ENCODE results near the gene NPRL2. TPM values are rescaled to one million over a fixed set of nuclear protein-coding genes. Genes with fewer than 3 reads are reported as not detected.

Gene NPRL2
- total and polyA plus RNA-seq, 9 of the 15 experiments (the other 6 are each of a cell fraction or from before 2014, with no cell fraction given) = 17.4 to 40.4 (median 24.4) TPM

- BruUV-seq (replicated peaks) = no TSS peak
- WGBS (ENCODE audit: insufficient coverage, low coverage, missing lambda C conversion rate) = 5% methylated on average over 5 of the region's 7 CpGs
- POLR2A ChIA-PET = interaction anchor here (0.6 kb wide), 1 partner anchor 214 kb away, joined by 3 read pairs; no protein-coding TSS in a partner anchor
- no peaks in the 10 kb centered on the region for H3K79me2 ChIP-seq (ENCODE audit: control insufficient read depth, insufficient read depth, low read length)
- peak in 2 of 4 experiments; percentile 41 for DNase-seq (ENCODE audit: extremely low read depth in 1 of 4, low spot score in 3 of 4)
- H3K9me1 ChIP-seq (ENCODE audit: control insufficient read depth, insufficient read depth, low read length) = no peaks in the 10 kb centered on the region
- H3K4me1 ChIP-seq (replicated peaks in 1 of 2; ENCODE audit: control insufficient read depth in 2 of 2, insufficient read depth in 2 of 2, low read length in 2 of 2) = peaks cover 12 to 38% of the 10 kb centered on the region in 2 experiments; a peak in 4 of 5 replicates
- H4K20me1 ChIP-seq (replicated peaks; ENCODE audit: control insufficient read depth, insufficient read depth, low read length) = no peaks in the 10 kb centered on the region
- no peak overlapping the region for H3K27ac ChIP-seq (ENCODE audit: extremely low read depth, low read depth, low read length)
- FAIRE-seq = no peak
- intact Hi-C loops (cut with micrococcal nuclease) (no loop called here), in situ Hi-C loops (cut with MboI) (no loop called here)
- H2AFZ ChIP-seq (ENCODE audit: low read depth, low read length) = no peak overlapping the region
- peaks cover 0 to 9% of the 10 kb centered on the region in 2 experiments; a peak in 1 of 5 replicates for H3K27me3 ChIP-seq (ENCODE audit: control insufficient read depth in 2 of 2, insufficient read depth in 2 of 2, low read length in 2 of 2)
- H3K36me3 ChIP-seq (ENCODE audit: control insufficient read depth, insufficient read depth, low read length) = no peaks in the 10 kb centered on the region
- peak; percentile 52; the same call in 2 of the 3 replicates for ATAC-seq
- TF ChIP-seq ZBED1 (IDR thresholded peaks at IDR 0.05) (no peak), NR2F6 (CRISPR knock-in tag; IDR thresholded peaks at IDR 0.05) (no peak), MECOM (CRISPR knock-in tag; IDR thresholded peaks at IDR 0.05) (no peak), EP300 (IDR thresholded peaks at IDR 0.05; ENCODE audit: low read length) (no peak)
- TF ChIP-seq, protein P1, sequence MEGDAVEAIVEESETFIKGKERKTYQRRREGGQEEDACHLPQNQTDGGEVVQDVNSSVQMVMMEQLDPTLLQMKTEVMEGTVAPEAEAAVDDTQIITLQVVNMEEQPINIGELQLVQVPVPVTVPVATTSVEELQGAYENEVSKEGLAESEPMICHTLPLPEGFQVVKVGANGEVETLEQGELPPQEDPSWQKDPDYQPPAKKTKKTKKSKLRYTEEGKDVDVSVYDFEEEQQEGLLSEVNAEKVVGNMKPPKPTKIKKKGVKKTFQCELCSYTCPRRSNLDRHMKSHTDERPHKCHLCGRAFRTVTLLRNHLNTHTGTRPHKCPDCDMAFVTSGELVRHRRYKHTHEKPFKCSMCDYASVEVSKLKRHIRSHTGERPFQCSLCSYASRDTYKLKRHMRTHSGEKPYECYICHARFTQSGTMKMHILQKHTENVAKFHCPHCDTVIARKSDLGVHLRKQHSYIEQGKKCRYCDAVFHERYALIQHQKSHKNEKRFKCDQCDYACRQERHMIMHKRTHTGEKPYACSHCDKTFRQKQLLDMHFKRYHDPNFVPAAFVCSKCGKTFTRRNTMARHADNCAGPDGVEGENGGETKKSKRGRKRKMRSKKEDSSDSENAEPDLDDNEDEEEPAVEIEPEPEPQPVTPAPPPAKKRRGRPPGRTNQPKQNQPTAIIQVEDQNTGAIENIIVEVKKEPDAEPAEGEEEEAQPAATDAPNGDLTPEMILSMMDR (IDR thresholded peaks at IDR 0.05 in 2 of 3, conservative IDR thresholded peaks at IDR 0.05 in 1 of 3; ENCODE audit: insufficient read depth in 2 of 3, low read depth in 1 of 3, low read length in 3 of 3) = peak in 2 of 3 experiments; percentile 20 to 22; a peak in 1 of 6 replicates
- H3K4me2 ChIP-seq (ENCODE audit: insufficient read depth, low read length) = no peak overlapping the region
- CTCF ChIA-PET (ENCODE audit: low intra/inter-chr PET ratio) = interaction anchor here (1.9 kb wide), 1 partner anchor 13 kb away, joined by 4 read pairs; no protein-coding TSS in a partner anchor
- H3K9me3 ChIP-seq (replicated peaks; ENCODE audit: control insufficient read depth, insufficient read depth, low read depth, low read length) = no peaks in the 10 kb centered on the region
- H3K9ac ChIP-seq (ENCODE audit: insufficient read depth in 1 of 2, low read depth in 2 of 2, low read length in 2 of 2) = peak overlapping the region in 1 of 2 experiments; percentile 17; a peak in 2 of 4 replicates
- H3K4me3 ChIP-seq = no peak overlapping the region
These were observed 24.8 kb upstream of the NPRL2 start for GRCh38 chr3:50375258-50375931.

All from K562 (cell line).